Measurements from ENCODE around the gene STYXL2.

STYXL2 gene

DNA sequence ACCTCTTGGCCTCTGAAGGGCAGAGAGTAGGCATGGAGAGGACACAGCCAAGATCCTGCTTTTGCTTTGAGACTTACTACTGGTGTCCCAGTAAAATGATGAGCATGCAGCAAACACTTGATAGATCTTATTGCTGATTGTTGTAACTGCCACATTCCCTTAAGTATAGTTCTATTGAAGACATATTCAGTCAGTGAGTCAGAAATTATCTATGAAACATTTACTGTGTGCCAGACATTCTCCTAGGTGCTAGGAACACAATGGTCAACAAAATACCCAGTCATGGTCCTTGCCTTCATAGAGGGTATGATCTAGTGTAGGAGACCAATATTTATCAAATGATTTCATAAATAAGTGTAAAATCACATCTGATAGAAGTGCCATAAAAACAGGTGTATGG, 13.6 kb downstream of the STYXL2 start:
- H3K9me3 ChIP-seq (ENCODE audit: control insufficient read depth, insufficient read depth, low read depth, low read length): no peaks in the 10 kb centered on the region
- POLR2A ChIA-PET: no interaction called here
- CTCF ChIA-PET: no interaction called here
- H3K4me1 ChIP-seq (ENCODE audit: control insufficient read depth, insufficient read depth, low read length): peaks cover 6% of the 10 kb centered on the region
- no peak overlapping the region for H3K4me3 ChIP-seq (ENCODE audit: low read depth, low read length)
- H3K27ac ChIP-seq (ENCODE audit: extremely low read depth, low read depth, low read length): no peak overlapping the region
- TF ChIP-seq ZFP3 (tag by site-specific recombination; IDR thresholded peaks at IDR 0.05; ENCODE audit: low read depth) (no peak), ZNF610 (tag by site-specific recombination; IDR thresholded peaks at IDR 0.05; ENCODE audit: borderline replicate concordance) (no peak), ZNF416 (tag by site-specific recombination; IDR thresholded peaks at IDR 0.05) (no peak), KLF1 (tag by site-specific recombination; IDR thresholded peaks at IDR 0.05) (no peak), GLI2 (tag by site-specific recombination; IDR thresholded peaks at IDR 0.05; ENCODE audit: borderline replicate concordance, low read depth) (no peak)
- no peaks in the 10 kb centered on the region for H3K36me3 ChIP-seq (ENCODE audit: control insufficient read depth in 2 of 2, insufficient read depth in 1 of 2, low read length in 2 of 2)

- H3K4me1 ChIP-seq (ENCODE audit: control insufficient read depth, insufficient read depth, low read length): peaks cover 6% of the 10 kb centered on the region
- H3K27ac ChIP-seq (ENCODE audit: extremely low read depth, low read depth, low read length): no peak overlapping the region
- POLR2A ChIA-PET: interaction anchor here (1.0 kb wide), 2 partner anchors 11 to 111 kb away, joined by 3 to 8 read pairs; partner anchors contain the start of gene POU2F1
- H3K9me3 ChIP-seq (ENCODE audit: control insufficient read depth, insufficient read depth, low read depth, low read length): no peaks in the 10 kb centered on the region
- CTCF ChIA-PET: interaction anchor here (1.6 to 1.7 kb wide), 2 partner anchors 15 to 50 kb away, joined by 6 to 8 read pairs; no protein-coding TSS in a partner anchor
- H3K4me3 ChIP-seq (ENCODE audit: low read depth, low read length): no peak overlapping the region
- TF ChIP-seq KLF1 (tag by site-specific recombination; IDR thresholded peaks at IDR 0.05) (0 out of 2 replicates have a peak, but pooled peaks have one; percentile 20), ZBTB11 (tag by site-specific recombination; conservative IDR thresholded peaks at IDR 0.05; ENCODE audit: low read depth) (no peak), ZNF777 (tag by site-specific recombination; IDR thresholded peaks at IDR 0.05; ENCODE audit: borderline replicate concordance) (no peak), ZNF571 (tag by site-specific recombination; IDR thresholded peaks at IDR 0.05) (no peak), ZNF114 (tag by site-specific recombination; IDR thresholded peaks at IDR 0.05) (no peak), ZIC2 (tag by site-specific recombination; IDR thresholded peaks at IDR 0.05) (peak; percentile 85), ZNF416 (tag by site-specific recombination; IDR thresholded peaks at IDR 0.05) (no peak)
- TF ChIP-seq, protein P1, sequence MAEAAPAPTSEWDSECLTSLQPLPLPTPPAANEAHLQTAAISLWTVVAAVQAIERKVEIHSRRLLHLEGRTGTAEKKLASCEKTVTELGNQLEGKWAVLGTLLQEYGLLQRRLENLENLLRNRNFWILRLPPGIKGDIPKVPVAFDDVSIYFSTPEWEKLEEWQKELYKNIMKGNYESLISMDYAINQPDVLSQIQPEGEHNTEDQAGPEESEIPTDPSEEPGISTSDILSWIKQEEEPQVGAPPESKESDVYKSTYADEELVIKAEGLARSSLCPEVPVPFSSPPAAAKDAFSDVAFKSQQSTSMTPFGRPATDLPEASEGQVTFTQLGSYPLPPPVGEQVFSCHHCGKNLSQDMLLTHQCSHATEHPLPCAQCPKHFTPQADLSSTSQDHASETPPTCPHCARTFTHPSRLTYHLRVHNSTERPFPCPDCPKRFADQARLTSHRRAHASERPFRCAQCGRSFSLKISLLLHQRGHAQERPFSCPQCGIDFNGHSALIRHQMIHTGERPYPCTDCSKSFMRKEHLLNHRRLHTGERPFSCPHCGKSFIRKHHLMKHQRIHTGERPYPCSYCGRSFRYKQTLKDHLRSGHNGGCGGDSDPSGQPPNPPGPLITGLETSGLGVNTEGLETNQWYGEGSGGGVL (tag by site-specific recombination; IDR thresholded peaks at IDR 0.05): peak; percentile 33; the same call in 1 of the 2 replicates
- H3K36me3 ChIP-seq (ENCODE audit: control insufficient read depth in 2 of 2, insufficient read depth in 1 of 2, low read length in 2 of 2): no peaks in the 10 kb centered on the region
Measured at GRCh38 chr1:167109125-167109524, 15.2 kb downstream of the STYXL2 start.

DNA sequence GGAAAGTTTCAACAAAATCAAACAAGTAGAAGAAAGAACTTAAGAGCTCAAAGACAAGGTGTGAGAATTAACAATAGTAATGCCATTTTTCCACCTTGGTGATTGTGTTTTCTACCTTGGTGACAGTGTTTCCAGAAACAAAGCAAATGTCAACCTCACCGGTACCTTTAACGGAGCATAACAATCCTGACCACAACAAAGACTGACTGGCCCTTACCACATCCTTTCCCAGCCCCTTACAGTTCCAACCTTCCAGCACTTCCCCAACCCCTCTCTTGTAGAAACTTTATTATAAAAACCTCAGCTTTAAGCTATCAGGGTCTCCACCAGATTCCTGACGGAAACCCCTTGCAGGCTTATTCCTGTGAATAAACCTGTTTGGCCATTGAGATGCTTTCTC, 16.7 kb downstream of the STYXL2 start:
- Histone ChIP-seq H3K36me3 (ENCODE audit: control insufficient read depth in 2 of 2, insufficient read depth in 1 of 2, low read length in 2 of 2) (no peaks in the 10 kb centered on the region), H3K9me3 (ENCODE audit: control insufficient read depth, insufficient read depth, low read depth, low read length) (no peaks in the 10 kb centered on the region), H3K4me3 (ENCODE audit: low read depth, low read length) (no peak overlapping the region), H3K27ac (ENCODE audit: extremely low read depth, low read depth, low read length) (no peak overlapping the region), H3K4me1 (ENCODE audit: control insufficient read depth, insufficient read depth, low read length) (peaks cover 4% of the 10 kb centered on the region)
- no peak for TF ChIP-seq ZNF292 (tag by site-specific recombination; IDR thresholded peaks at IDR 0.05; ENCODE audit: borderline replicate concordance, low read depth)
- TF ChIP-seq ZNF610 (tag by site-specific recombination; IDR thresholded peaks at IDR 0.05; ENCODE audit: borderline replicate concordance): no peak
- CTCF ChIA-PET: no interaction called here
- POLR2A ChIA-PET: no interaction called here
